Stimulated activated CD4-positive, alpha-beta T cell treated with anti-CD3 and anti-CD28 coated beads, Interleukin-15, amount 100 ng/mL, for 24 hours (primary cell): ENCODE data around the gene PTCD3.

Experiments
- DNase-seq: peaks from one replicate; pipeline ENCODE4 v3.0.0-alpha.2; 2020

Gene PTCD3

GRCh38 chr2:86105969-86106945 lies at the start of gene PTCD3:
Gene PTCD3 (plus strand): TSS chr2:86106235. CDS start chr2:86106248, 13 bp downstream.
- peak; percentile 97 for DNase-seq

GRCh38 chr2:86056590-86057331 lies 49.3 kb upstream of the PTCD3 start:
- DNase-seq = no peak

- no peak for DNase-seq
These were observed 44.0 kb upstream of the PTCD3 start for GRCh38 chr2:86062043-86062442.

GRCh38 chr2:86064006-86064405 lies 42.0 kb upstream of the PTCD3 start:
- no peak for DNase-seq

GRCh38 chr2:86065512-86065911 lies 40.5 kb upstream of the PTCD3 start:
- no peak for DNase-seq

GRCh38 chr2:86066007-86066578 lies 39.9 kb upstream of the PTCD3 start:
- no peak for DNase-seq

- DNase-seq = no peak
These were observed 39.1 kb upstream of the PTCD3 start for GRCh38 chr2:86066915-86067314.

GRCh38 chr2:86068136-86068588 lies 37.9 kb upstream of the PTCD3 start:
- DNase-seq = peak; percentile 45

GRCh38 chr2:86068648-86069047 lies 37.4 kb upstream of the PTCD3 start:
- DNase-seq = no peak

- DNase-seq = no peak
These were observed 36.8 kb upstream of the PTCD3 start for GRCh38 chr2:86069091-86069685.

- no peak for DNase-seq
These were observed 36.2 kb upstream of the PTCD3 start for GRCh38 chr2:86069783-86070339.

GRCh38 chr2:86070868-86071267 lies 35.2 kb upstream of the PTCD3 start:
- DNase-seq = no peak

GRCh38 chr2:86072271-86072858 lies 33.7 kb upstream of the PTCD3 start:
- DNase-seq = no peak

- DNase-seq = no peak
These were observed 32.8 kb upstream of the PTCD3 start for GRCh38 chr2:86073225-86073624.

- DNase-seq = no peak
These were observed 31.8 kb upstream of the PTCD3 start for GRCh38 chr2:86074256-86074655.

GRCh38 chr2:86074811-86075210 lies 31.2 kb upstream of the PTCD3 start:
- no peak for DNase-seq

GRCh38 chr2:86075886-86076285 lies 30.1 kb upstream of the PTCD3 start:
- no peak for DNase-seq

GRCh38 chr2:86078774-86079545 lies 27.1 kb upstream of the PTCD3 start:
- no peak for DNase-seq

- peak; percentile 82 for DNase-seq
These were observed 25.8 kb upstream of the PTCD3 start for GRCh38 chr2:86079981-86080911.

- no peak for DNase-seq
These were observed 24.3 kb upstream of the PTCD3 start for GRCh38 chr2:86081724-86082123.
